AG09309 (cell line): Measurements from ENCODE around the gene DACT3.

Experiments
- DNase-seq: peaks from one replicate; pipeline ENCODE4 v3.0.0-alpha.2; 2010; ENCODE audit warnings: low read depth
- H3K4me3 ChIP-seq: 2 replicates; pipeline ENCODE4 v1.5.1; 2011; ENCODE audit warnings: mild to moderate bottlenecking, low read depth, low read length, moderate library complexity; ENCODE audit not compliant: control insufficient read depth
- TF ChIP-seq, protein P1 (sequence below): IDR thresholded peaks from 2 replicates; pipeline ENCODE4 v1.5.1; 2011; ENCODE audit warnings: mild to moderate bottlenecking, low read depth, low read length, inconsistent platforms; ENCODE audit not compliant: insufficient read depth, control insufficient read depth; ENCODE audit errors: missing control alignments

Gene DACT3

DNA sequence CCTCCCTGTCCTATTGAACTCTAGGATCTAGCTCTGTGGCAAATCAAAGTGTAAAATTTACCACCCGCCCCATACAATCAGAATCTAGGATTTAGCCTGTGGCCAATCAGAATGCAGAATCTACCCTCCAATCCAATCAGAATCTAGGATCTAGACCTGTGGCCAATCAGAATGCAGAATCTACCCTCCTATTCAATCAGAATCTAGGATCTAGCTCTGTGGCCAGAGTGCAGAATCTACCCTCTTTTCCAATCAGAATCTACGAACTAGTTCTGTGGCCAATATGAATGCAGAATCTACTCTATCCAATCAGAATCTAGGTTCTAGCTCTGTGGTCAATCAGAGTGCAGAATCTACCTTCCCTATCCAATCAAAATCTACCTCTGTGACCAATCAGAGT is 30.1 kb upstream of the DACT3 start:
- TF ChIP-seq, protein P1, sequence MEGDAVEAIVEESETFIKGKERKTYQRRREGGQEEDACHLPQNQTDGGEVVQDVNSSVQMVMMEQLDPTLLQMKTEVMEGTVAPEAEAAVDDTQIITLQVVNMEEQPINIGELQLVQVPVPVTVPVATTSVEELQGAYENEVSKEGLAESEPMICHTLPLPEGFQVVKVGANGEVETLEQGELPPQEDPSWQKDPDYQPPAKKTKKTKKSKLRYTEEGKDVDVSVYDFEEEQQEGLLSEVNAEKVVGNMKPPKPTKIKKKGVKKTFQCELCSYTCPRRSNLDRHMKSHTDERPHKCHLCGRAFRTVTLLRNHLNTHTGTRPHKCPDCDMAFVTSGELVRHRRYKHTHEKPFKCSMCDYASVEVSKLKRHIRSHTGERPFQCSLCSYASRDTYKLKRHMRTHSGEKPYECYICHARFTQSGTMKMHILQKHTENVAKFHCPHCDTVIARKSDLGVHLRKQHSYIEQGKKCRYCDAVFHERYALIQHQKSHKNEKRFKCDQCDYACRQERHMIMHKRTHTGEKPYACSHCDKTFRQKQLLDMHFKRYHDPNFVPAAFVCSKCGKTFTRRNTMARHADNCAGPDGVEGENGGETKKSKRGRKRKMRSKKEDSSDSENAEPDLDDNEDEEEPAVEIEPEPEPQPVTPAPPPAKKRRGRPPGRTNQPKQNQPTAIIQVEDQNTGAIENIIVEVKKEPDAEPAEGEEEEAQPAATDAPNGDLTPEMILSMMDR = no peak
- DNase-seq = no peak
- H3K4me3 ChIP-seq = no peak overlapping the region

DNA sequence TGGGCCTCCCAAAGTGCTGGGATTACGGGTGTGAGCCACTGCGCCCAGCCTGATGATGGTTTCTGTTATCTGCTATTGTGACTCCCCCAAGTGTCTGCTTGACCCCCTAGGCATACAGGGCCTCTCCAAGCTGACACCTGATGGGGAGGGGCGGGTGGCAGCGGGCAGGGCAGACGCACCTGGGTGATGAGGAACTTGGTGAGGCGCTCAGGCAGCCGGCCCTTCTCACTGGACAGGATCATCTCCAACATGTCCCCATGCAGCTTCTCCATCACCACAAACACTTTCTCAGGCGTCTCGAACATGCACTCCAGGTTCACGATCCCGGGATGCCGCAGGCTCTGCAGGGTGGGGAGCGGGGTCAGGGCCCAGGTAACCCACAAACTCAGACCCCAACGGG is 28.4 kb upstream of the DACT3 start:
- TF ChIP-seq, protein P1 = no peak
- DNase-seq = no peak
- H3K4me3 ChIP-seq = no peak overlapping the region

DNA sequence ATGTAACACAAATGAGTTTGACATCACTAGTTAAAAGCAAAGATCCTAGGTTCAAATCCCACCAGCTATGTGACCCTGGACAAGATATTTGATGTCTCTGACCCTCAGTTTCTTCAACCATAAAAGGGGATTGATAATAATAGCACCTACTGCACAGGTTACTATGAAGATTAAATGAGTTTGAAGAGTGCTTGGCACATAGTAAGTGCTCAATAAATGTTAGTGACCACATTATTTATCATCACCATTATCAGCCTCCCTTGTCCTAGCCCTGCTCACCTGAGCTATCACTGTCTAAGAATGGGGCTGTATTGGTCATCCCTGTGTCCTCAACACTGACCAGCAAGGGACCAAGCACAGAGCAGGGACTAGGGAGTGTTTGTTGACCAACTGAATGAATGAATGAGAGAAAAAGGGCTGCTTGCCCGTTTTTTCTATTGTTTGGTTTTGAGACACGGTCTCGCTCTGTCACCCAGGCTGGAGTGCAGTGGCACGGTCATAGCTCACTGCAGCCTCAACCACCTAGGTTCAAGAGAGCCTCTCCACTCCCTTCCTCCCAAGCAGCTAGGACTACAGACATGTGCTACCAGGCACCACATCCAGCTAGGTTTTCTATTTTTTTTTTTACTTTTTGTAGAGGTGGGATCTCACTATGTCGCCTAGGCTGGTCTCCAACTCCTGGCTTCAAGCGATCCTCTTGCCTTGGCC is 26.6 kb upstream of the DACT3 start:
- TF ChIP-seq, protein P1 = no peak
- DNase-seq = no peak
- no peak overlapping the region for H3K4me3 ChIP-seq

DNA sequence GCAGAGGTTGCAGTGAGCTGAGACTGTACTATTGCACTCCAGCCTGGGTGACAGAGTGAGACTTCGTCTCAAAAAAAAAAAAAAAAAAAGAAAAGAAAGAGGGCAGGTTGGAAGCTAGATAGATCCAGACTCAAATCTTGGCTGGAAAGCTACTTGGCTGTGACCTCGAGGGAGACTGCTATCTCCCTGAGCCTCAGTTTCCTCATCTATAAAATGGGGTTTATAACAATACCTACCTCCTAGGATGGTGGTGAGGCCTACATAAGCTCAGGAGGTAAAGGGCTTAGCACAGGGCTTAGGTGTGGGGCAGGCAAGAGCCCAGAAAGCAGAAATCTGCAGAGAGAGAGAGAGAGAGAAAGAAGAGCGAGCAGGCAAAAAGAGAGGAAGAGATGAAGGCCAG is 24.2 kb upstream of the DACT3 start:
- H3K4me3 ChIP-seq = no peak overlapping the region
- TF ChIP-seq, protein P1 = no peak
- no peak for DNase-seq

DNA sequence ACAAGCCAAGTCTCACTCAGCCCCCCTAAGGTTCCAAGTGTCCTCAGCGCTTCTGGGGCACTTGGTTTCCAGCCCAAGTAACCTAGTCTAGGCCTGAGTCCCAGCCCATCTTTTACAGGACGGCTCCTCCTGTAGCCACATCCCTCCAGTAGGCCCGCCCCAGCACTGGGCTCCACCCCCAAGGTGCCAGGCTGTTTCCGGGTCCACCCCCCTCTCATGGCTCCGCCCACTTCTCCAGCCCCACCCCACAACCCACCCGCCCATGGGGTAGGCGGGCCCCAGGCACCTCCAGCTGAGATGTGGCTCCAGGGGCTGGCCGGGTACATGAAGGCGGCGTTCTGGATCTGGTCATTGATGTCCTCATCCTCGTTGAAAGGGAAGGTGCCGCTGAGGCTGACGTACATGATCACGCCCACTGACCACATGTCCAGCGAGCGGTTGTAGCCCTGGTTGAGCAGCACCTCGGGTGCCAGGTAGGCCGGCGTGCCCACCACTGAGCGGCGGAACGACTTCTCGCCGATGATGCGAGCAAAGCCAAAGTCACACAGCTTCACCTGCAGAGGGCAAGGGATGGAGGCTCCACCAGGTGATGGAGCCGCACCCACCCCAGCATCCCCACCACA is 17.2 kb upstream of the DACT3 start:
- TF ChIP-seq, protein P1 = no peak
- no peak overlapping the region for H3K4me3 ChIP-seq
- no peak for DNase-seq

DNA sequence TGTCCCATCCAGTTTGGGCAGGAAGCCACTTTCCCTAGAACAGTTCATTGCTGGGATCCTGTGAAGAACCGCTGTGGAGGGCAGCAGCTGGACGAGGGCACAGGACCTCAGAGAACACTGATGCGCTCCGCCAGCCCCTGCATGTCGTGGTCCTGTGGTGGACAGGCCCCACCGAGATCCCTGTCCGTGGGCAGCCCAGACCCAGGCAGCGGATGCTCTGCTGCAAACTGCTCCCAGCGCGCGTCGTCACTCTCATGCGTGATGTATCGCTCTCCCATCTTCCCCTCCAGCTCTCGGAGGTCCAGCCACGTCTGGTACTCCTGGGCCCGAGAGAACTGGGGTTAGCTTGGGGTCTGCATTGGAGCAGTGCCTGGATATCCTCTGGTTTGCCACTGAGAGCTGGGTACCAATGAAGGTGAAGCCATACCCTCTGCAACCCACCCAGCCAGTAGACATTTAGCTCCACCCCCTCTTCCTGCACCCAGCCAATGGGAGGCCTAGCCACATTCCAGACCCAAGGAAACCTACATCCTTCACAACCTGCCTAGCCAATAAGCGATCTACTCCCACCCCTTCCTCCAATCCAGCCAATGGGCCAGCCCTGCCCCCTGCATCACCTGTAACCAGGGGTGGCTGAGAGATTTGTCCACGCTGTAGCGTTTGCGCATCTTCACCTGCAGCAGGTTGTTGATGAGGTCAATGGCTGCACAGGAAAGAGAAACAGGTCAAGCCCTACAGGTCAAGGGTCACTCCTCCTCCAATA is 13.6 kb upstream of the DACT3 start:
- DNase-seq = no peak
- TF ChIP-seq, protein P1 = no peak
- no peak overlapping the region for H3K4me3 ChIP-seq
